Islet precursor cell (in vitro differentiated cells): Measurements from ENCODE around the gene BTBD10.

Experiments
- DNase-seq: peaks from one replicate; pipeline ENCODE4 v3.0.0-alpha.2; 2018

Gene BTBD10

DNA sequence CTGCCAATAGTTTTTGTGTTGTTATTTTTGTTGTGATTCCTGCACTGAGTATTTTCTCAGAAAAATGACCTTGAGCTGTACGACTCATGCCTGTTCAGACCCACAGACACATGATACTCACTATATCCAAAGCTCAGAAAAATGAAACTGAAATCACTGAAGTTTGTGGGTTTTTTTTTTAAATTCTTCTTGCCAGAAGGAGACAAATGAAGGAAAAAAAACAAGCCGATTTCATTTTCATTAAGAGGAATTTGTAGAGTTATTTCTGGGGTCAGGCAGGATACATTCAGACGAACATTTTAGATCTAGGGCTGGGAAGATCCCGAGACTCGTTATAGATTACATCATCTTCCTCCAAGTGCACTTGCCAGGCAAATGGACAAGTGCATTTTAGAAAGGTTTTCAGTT, 125.0 kb downstream of the BTBD10 start:
- DNase-seq = no peak
